Measurements from ENCODE around the gene ALK.

GRCh38 chr2:29308366-29308765, 613.0 kb downstream of the ALK start:
- TF ChIP-seq EZH2 (IDR thresholded peaks at IDR 0.05; ENCODE audit: low read depth, unreplicated experiment), result no peak
- TF ChIP-seq CTCF (conservative IDR thresholded peaks at IDR 0.05; ENCODE audit: low read depth in 2 of 2), result no peak
- no peak for TF ChIP-seq EZH2phosphoT487 (IDR thresholded peaks at IDR 0.05; ENCODE audit: unreplicated experiment)
- no peak for TF ChIP-seq CREB1 (CRISPR knock-in tag; IDR thresholded peaks at IDR 0.05; ENCODE audit: low read depth)
- no peak for TF ChIP-seq POLR2AphosphoS5 (IDR thresholded peaks at IDR 0.05; ENCODE audit: low read depth)
- no peak for TF ChIP-seq REST (IDR thresholded peaks at IDR 0.05; ENCODE audit: unreplicated experiment)
- TF ChIP-seq JUNB (IDR thresholded peaks at IDR 0.05; ENCODE audit: unreplicated experiment), result no peak
